Measurements from ENCODE around the gene PADI1.

GRCh38 chr1:17280436-17280835 is 75.5 kb downstream of the PADI1 start:
- TF ChIP-seq, protein P1, sequence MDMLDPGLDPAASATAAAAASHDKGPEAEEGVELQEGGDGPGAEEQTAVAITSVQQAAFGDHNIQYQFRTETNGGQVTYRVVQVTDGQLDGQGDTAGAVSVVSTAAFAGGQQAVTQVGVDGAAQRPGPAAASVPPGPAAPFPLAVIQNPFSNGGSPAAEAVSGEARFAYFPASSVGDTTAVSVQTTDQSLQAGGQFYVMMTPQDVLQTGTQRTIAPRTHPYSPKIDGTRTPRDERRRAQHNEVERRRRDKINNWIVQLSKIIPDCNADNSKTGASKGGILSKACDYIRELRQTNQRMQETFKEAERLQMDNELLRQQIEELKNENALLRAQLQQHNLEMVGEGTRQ (IDR thresholded peaks at IDR 0.05): no peak
- TF ChIP-seq, protein P2, sequence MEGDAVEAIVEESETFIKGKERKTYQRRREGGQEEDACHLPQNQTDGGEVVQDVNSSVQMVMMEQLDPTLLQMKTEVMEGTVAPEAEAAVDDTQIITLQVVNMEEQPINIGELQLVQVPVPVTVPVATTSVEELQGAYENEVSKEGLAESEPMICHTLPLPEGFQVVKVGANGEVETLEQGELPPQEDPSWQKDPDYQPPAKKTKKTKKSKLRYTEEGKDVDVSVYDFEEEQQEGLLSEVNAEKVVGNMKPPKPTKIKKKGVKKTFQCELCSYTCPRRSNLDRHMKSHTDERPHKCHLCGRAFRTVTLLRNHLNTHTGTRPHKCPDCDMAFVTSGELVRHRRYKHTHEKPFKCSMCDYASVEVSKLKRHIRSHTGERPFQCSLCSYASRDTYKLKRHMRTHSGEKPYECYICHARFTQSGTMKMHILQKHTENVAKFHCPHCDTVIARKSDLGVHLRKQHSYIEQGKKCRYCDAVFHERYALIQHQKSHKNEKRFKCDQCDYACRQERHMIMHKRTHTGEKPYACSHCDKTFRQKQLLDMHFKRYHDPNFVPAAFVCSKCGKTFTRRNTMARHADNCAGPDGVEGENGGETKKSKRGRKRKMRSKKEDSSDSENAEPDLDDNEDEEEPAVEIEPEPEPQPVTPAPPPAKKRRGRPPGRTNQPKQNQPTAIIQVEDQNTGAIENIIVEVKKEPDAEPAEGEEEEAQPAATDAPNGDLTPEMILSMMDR (IDR thresholded peaks at IDR 0.05): no peak
- TF ChIP-seq POLR2A (IDR thresholded peaks at IDR 0.05; ENCODE audit: low read length) (no peak), CEBPB (IDR thresholded peaks at IDR 0.05) (no peak), ELK1 (IDR thresholded peaks at IDR 0.05; ENCODE audit: low read depth, low read length) (no peak), SMC3 (IDR thresholded peaks at IDR 0.05) (no peak), NFE2L2 (conservative IDR thresholded peaks at IDR 0.05; ENCODE audit: low read length) (no peak), KDM5A (IDR thresholded peaks at IDR 0.05) (no peak), HDAC2 (IDR thresholded peaks at IDR 0.05) (no peak), HEYL (CRISPR knock-in tag; IDR thresholded peaks at IDR 0.05) (no peak), NPAS2 (CRISPR knock-in tag; IDR thresholded peaks at IDR 0.05; ENCODE audit: borderline replicate concordance) (no peak)
